Measurements from ENCODE around the gene CCDC183. TPM values are rescaled to one million over a fixed set of nuclear protein-coding genes. Genes with fewer than 3 reads are reported as not detected.

The CCDC183 gene
- total and polyA plus RNA-seq, 2 of the 4 experiments (the other 2 are of a cell fraction), result under 0.01 to 0.29 TPM

GRCh38 chr9:136750526-136750925 is 45.6 kb upstream of the CCDC183 start (continued):
- no peak for TF ChIP-seq CEBPB (IDR thresholded peaks at IDR 0.05; ENCODE audit: low read depth, low read length)
- no peak for TF ChIP-seq ELK1 (IDR thresholded peaks at IDR 0.05; ENCODE audit: borderline replicate concordance, low read depth, low read length)
- TF ChIP-seq RCOR1 (IDR thresholded peaks at IDR 0.05; ENCODE audit: insufficient replicate concordance, low read length), result no peak

- no peak for TF ChIP-seq NFE2L2 (IDR thresholded peaks at IDR 0.05; ENCODE audit: low read depth, low read length)
- no peak for TF ChIP-seq POLR2A (IDR thresholded peaks at IDR 0.05; ENCODE audit: low read depth, low read length)
- TF ChIP-seq MXI1 (IDR thresholded peaks at IDR 0.05; ENCODE audit: borderline replicate concordance, low read depth, low read length), result no peak
- no peak for TF ChIP-seq MAZ (IDR thresholded peaks at IDR 0.05; ENCODE audit: borderline replicate concordance, low read depth, low read length)
- TF ChIP-seq BHLHE40 (IDR thresholded peaks at IDR 0.05; ENCODE audit: low read depth, low read length), result no peak
- TF ChIP-seq CTCF (conservative IDR thresholded peaks at IDR 0.05; ENCODE audit: low read depth, low read length), result no peak
- no peak for TF ChIP-seq FOS (IDR thresholded peaks at IDR 0.05; ENCODE audit: low read depth, low read length)
- no peak for TF ChIP-seq SMC3 (IDR thresholded peaks at IDR 0.05; ENCODE audit: low read depth, low read length)
- Histone ChIP-seq H4K91ac (ENCODE audit: insufficient read depth, low read depth, low read length) (no peak overlapping the region), H2BK120ac (ENCODE audit: low read depth, low read length) (no peak overlapping the region), H2BK15ac (ENCODE audit: low read depth, low read length) (no peak overlapping the region), H2BK20ac (ENCODE audit: low read depth, low read length) (no peak overlapping the region), H3K79me1 (ENCODE audit: low read depth in 1 of 2, low read length in 2 of 2) (no peaks in the 10 kb centered on the region), H2AK9ac (replicated peaks; ENCODE audit: low read depth, low read length, poor library complexity) (no peak overlapping the region), H3K4me3 (ENCODE audit: insufficient read depth, low read depth, low read length) (no peak overlapping the region), H3K23ac (ENCODE audit: low read depth, low read length) (no peak overlapping the region), H2AK5ac (ENCODE audit: low read depth, low read length) (no peak overlapping the region), H3K14ac (replicated peaks; ENCODE audit: low read depth, low read length) (no peak overlapping the region), H3K9me1 (ENCODE audit: insufficient read depth, low read length) (no peaks in the 10 kb centered on the region), H3K9me3 (ENCODE audit: control insufficient read depth, insufficient read depth, low read length) (peaks cover 12% of the 10 kb centered on the region), H3K4ac (ENCODE audit: low read depth, low read length) (no peak overlapping the region), H3K27me3 (ENCODE audit: control insufficient read depth, insufficient read depth, low read length) (peaks cover 11% of the 10 kb centered on the region), H3K56ac (ENCODE audit: extremely low read depth, insufficient read depth, low read length) (no peak overlapping the region), H4K8ac (ENCODE audit: low read depth in 2 of 2, low read length in 2 of 2) (no peak overlapping the region), H3K4me1 (ENCODE audit: control insufficient read depth, insufficient read depth, low read length) (no peaks in the 10 kb centered on the region), H4K5ac (ENCODE audit: low read depth, low read length) (no peak overlapping the region), H3K27ac (ENCODE audit: insufficient read depth, low read length) (no peak overlapping the region), H3K18ac (ENCODE audit: low read depth, low read length) (no peak overlapping the region), H3K36me3 (ENCODE audit: control insufficient read depth, insufficient read depth, low read length) (no peaks in the 10 kb centered on the region), H4K20me1 (ENCODE audit: insufficient read depth, low read length) (no peaks in the 10 kb centered on the region), H3K9ac (ENCODE audit: low read depth, low read length) (no peak overlapping the region), H2AFZ (replicated peaks; ENCODE audit: low read length, poor library complexity) (no peak overlapping the region), H3K4me2 (ENCODE audit: low read depth, low read length) (no peak overlapping the region), H2BK5ac (ENCODE audit: low read depth, low read length, poor library complexity, severe bottlenecking) (no peak overlapping the region)
- CTCF ChIA-PET, result no interaction called here
- DNase-seq (no peak), ATAC-seq (ENCODE audit: low read depth) (no peak)
- dilution Hi-C loops (cut with HindIII; ENCODE audit: low sequenced_read_pairs, unreplicated experiment), result no loop called here
- POLR2A ChIA-PET (ENCODE audit: unreplicated experiment), result no interaction called here
- intact Hi-C loops (cut with micrococcal nuclease), result no loop called here
- BruUV-seq (replicated peaks), result no TSS peak
- 100% methylated on average over 1 of the region's 1 CpG; no CpG with 5 or more reads in 1 of the 2 experiments for WGBS, 2 experiments (ENCODE audit: extremely low coverage in 2 of 2, insufficient read length in 1 of 2)
- in situ Hi-C loops (cut with MboI; ENCODE audit: low sequenced_read_pairs), result no loop called here
These were observed 44.9 kb upstream of the CCDC183 start for GRCh38 chr9:136751244-136751643.
